ENCODE data around the gene SERPINH1.
A peak's percentile ranks its signal among the peaks of the same experiment; 100 is the strongest.

The SERPINH1 gene
- 7.9 to 22.7 (median 18.1) reads per million in 3 experiments for total RNA-seq

DNA sequence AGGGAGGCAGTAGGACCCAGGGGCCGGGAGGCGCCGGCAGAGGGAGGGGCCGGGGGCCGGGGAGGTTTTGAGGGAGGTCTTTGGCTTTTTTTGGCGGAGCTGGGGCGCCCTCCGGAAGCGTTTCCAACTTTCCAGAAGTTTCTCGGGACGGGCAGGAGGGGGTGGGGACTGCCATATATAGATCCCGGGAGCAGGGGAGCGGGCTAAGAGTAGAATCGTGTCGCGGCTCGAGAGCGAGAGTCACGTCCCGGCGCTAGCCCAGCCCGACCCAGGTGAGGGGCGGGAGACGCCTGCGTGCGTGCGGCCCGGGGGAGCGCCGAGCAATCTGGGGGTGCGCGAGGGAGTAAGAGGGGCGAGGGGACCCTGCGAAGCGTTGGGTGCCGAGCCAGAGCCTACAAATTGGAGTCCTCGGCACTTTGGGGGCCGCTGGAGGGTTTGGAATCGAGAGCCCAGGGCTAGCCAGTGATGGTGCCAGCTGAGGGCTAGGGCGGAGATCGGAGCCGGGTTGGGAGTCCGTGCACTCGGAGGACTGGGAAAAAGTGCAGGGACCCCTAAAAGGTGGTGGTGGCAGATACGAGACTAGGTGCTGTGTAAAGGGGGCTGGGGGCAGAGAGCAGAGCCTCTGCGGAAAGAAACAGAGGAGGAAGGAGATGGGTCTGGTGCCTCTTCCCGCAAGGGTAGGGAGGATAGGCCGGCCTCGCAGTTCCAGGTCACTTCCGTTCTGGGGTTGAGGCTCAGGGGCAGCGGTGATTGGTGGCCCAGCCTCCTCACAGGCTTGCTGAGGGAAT, at the start of gene SERPINH1:
Gene SERPINH1, plus strand, starts transcription at position 206 of the 788 bp plus-strand sequence. CDS start 4,097 bp downstream, outside the sequence.
- peak; percentile 51 for DNase-seq

DNA sequence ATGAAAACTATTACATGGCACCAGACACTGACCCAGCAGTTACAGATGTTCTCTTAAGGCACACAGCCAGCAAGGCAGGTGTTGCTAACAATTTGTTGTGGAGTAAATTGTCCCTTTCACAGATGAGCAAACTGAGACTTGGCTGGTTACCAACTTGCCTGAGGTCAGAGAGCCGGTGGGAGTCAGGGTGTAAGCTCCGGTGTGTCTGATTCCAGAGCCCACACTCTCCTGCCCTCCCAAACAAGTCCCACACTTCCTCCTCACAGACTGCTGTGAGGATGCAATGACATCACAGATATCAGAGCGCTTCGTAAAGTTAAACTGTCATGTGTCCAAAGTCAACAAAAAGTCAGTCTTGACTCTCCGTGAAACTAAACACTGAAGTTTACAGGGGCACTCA, 48.8 kb upstream of the SERPINH1 start:
- DNase-seq = no peak

DNA sequence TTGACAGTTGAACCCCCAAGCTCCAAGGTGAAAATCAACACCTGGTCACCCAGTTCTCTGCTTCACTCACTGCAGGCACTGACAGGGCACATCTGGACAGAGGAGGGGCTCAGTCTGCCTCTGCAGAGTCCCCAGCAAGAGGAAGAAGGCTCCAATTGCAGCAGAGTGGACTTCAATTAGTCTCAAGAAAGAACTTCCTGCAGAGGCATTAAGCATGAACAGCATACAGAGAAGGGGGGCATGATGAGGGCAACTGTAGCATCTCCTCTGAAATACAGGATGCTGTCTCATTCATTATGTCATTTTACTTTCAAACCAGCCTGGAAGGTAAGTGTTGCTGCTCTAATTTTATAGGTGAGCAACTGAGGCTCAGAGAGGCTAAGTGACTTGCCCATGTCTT, 47.5 kb upstream of the SERPINH1 start:
- DNase-seq = no peak

DNA sequence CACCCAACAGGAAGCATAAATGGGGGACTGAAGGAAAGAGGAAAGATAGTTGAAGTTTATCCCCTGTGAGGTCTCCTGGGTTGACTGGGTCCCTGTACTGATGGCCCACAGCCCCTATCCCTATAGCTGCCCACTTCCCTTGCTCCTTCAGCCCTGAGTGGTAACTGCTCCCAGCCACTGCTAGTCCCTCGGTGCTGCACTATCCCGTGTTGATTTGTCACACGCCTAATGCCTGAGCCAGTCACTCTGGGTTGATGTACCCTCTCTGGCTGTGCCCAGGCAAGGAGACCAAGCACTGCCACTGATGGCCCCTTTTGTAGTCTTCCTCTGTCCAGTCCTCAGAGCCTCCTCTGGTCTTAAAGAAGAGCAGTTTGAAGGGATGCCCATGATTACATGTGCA, 45.9 kb upstream of the SERPINH1 start:
- no peak for DNase-seq

DNA sequence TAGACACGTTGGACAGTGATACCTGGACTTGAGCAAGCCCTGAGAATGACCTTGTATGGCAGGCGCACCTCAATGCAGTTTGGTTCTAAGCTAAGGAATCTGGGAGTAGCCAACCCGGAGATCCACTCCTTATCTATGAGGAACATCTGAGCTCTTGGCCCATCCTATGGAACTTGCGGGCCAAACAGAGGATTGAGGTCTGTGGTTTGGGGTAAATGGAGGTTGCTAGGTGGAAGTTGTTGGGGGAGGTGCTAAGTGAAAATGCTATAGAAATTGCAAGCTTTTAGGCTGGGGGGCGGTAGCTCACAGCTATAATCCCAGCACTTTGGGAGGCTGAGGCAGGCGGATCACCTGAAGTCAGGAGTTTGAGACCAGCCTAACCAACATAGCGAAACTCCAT, 45.2 kb upstream of the SERPINH1 start:
- no peak for DNase-seq

DNA sequence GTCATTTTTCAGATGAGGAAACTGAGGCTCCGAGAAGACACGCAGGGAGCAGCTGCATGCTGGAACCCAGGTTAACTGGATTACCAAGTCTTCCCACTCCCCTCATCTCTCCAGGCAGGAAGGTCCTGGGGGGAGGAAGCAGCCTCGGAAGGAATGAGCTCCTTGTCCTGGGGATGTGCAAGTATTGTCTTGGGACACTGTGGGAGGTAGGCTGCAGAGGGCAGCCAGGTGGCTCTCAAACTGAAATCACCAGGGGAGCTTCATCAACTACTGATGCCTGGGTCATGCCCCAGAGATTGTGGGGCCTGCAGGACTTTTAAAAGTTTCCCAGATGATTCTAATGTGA, 43.9 kb upstream of the SERPINH1 start:
- no peak for DNase-seq

DNA sequence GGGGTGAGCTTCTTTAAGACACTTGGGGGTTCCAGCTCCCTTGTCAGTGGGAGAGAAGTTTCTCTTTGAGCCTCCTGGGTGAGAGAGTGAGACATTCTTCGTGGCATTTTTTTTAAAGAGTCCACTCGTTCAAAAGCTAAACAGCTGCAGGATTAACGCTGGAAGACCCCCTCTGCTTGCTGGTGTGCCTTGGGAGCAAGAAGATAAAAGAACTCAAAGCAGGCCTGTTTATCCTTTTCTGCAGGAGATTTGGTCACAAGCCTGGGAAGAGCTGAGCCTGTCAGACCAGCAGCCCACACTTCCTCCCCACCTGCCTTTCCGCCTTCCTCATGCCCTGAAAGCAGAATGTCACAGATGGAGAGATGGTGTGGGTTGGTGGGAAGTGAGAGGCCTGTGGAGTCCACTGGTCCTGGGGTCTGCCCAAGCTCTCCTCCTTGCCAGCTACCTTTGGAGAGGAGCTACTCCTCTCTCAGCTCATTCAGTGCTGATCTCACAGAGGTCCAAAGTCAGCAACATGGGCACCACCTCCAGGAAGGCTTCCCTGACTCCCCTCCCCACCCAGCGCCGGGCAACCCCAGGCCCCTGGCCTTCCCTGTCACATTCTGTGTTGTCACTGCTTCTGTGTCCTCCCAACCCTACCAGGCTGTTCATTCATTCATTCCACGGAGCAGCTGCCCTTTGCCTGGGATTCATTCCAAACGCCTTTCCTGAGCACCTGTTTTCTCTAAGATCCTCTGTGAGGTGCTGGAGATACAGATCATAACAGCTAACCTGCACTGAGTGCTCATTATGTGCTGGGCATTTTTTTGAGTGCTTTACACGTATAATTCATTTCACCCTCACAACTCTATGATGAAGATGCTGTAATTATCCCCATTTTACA, 43.0 kb upstream of the SERPINH1 start:
- no peak for DNase-seq

DNA sequence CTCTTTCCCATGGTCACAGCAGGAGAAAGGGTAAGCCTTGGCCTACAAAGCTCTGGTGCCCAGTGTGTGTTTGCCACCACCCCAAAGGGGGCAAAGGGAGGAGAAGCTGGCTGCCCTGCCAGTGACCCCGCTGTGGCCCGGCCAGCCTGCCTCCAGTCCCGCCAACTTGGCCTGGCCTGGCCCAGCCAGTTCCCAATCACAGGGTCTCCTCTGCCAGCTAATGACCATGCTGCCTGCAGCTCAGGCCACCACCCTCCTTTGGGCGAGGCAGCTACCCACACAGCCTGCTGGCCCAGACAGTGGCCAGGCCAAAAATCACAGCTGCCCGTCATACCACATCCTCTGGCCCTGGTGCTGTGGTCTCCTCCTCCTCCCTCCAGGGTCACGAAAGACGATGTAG, 41.4 kb upstream of the SERPINH1 start:
- no peak for DNase-seq

DNA sequence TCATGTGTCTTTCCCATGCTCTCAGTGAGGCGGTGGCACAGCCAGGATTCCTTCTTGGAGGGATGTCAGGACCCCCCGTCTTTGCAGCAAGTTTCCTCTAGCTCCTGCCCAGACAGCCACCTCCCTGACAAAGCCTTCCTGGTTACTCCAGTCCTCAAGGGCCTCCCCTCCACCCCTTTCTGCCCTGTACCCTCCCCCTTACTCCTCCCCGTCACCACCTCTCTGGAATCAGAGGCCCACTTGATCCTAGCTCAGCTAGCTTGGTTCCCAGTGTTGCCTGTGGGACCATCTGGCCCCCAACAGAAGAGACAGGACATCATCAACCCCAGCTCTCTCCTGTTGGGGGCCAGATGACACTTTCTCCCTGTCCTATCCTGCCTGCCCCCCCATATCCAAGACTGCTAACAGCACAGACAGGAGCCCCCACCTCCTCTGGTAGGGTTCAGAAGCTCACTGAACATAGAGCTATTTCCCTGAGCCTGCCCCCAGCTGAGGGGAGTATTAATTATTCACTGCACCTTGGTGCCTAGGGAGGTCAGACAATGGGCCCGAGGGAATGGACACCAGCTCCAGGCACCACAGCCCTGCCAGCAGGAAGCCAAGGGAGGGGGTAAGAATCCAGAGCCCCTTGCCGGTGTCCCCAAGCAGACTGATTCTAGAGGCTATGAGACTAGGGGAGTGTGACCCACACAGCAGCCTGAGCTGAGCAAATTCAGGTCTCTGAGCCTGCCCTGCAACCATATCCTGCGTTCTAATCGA, 39.6 kb upstream of the SERPINH1 start:
- DNase-seq = no peak

DNA sequence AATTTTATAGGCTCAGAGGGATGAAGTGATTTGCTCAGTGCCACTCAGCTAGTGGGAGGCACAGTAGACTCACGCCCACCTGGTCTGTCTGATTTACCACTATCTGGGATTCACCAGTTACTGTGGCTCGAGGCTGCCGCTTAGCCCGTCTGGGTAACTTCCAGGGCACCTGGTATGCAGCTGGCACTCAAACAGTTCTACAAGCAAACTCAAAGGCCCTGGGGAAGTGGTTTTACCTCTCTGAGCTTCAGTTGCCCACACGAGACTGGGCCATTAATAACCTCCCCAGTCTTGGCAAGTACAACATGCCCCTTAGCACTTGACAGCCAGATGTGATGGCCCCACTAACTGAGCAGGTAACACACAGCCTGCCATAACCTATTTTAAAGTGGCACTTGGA, 38.9 kb upstream of the SERPINH1 start:
- DNase-seq = no peak

DNA sequence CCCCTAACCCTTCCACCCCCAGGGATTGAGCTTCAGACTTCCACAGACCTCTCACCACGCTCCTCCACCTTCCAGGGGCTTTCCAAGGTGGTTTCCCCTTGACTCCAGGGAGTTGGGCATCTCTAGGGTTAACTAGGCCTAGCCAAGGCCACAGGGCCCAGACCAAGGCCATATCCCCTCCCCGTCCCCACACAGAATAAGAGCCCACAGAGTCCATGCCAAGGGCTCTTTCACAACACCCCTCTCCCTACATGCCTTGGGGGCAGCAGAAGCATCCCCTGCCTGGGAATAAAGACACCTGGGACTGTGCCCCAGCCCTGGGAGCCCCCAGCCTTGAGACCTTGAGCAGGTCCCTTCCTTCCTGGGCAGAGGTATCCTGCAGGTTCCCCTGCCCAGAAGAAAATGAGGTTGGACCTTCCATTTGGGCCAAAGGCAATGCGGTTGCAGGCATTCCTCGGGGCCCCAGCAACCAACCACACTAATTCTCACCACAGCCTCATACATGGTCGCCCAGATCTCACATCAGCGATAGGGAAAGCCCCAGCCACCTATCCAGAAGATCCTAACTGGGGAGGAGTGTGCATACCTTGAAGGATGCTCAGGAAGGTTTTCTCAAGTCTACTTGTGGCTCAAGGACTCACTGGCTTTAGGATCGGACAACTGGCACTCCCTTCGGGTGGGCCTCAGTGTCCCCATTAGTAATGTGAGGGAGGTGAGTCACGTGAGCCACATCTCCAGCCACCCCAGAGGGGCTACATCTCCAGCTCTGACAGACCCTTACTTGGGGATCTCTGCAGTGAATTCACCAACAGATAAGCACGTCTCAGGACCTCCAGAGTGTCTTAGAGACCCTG, 38.0 kb upstream of the SERPINH1 start:
- no peak for DNase-seq

DNA sequence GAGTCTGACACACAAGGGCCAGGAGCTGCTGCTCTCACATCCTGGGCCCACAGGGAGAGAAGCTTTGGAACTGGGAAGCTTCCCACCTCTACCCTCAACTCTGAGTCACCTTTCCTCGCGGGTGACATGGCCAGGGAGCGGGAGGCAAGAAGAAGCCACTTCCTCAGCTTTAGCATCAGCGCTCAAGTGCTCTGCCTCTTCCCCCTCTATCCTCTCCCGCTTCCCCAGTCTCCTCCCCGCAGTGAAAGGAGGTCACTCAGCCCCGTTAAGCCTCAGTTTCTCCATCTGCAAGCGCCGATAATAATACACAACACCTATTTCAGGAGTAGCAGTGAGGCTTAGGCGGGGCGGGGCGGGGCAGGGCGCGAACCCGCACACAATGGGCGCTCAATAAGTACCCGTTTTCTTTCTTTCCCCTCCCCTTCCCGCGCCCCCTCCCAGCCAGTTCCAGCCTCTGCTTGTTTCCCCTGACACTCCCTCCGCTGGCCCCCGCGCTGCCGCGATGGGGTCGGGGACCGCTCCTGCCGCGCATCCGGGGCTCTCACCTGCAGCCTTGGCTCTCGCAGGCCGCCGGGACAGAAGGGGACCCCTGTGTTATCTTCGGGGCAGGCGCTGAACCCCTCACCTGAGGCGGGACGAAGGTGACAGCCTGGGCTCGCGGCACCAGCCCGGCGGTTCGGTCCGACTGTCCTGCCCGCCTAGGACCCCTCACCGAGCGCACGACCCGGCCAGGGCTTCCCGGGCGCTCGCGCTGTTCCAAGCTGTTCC, 37.2 kb upstream of the SERPINH1 start:
- DNase-seq = no peak

DNA sequence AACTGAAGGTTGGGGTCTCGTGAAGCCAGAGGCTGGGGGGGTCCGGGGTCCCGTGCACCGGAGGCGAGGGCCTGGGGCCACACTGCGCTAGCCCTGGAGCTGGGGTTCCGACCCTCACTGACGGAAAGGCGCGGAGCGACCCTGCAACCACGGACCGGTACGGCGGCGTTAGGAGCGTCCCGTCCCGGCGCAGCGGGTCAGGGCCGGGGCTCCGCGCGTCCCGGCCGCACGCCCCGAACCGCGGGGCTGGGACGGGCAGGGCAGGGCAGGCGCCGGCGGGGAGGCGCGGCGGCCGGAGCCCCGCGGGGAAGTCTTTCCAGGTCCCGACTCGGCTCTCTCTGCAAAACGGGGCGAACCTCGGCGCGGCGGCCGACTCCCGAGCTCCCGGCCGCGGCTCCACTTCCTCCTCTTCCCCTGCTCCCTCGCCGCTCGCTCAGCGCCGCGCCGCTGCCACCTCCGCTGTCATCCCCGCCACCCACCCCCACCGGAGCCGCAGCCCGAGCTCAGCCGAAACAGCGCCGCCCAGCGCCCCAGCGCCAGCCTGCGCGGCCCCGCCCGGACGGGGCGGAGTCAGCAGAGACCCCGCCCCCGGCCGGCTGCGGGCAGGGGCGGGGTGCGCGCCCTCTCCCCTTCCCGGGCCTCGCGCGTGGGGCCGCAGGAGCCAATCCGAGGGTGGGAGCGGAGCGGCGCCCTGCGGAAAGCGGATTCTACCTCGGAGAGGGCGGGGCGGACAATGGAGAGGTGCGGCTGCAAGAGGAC, 36.4 kb upstream of the SERPINH1 start, which contains the start of gene GDPD5:
Gene GDPD5, minus strand, starts transcription at position 509 of the 759 bp plus-strand sequence. CDS start 48,206 bp downstream, outside the sequence.
- peak; percentile 91 for DNase-seq

DNA sequence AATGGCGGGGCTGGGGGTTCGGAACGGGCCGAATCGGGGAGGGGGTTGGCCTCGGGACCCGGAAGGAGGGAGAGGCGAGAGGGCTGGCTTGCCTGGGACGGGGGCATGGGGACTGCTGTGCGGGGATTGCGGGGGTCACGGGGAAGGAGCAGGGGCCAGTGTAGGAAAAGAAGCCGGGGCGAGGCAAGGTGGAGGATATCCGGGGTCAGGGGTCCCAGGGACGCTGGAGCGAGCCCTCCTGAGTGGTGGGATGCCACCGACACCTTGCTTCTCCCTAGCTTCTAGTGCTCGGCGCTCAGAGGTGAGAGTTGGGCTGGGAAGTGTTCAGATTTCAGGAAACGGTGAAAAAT, 35.9 kb upstream of the SERPINH1 start:
- DNase-seq = no peak

DNA sequence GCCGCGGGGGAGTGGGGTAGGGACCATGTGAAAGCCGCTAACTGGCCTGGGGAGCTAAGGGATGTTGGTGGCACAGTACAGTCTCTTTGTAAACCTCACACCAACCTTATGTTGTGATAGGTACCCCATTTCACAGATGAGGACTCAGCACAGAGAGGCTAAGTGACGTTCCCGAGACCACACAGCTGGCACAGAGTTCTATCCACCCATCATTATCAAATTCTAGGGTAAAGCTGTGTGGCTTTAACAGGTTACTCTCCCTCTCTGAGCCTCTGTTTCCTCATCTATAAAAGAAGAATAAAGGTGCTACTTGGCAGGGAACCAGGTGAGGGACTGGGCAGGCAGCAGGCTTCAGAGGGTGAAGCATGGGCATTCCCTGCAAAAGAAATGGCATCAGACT, 34.9 kb upstream of the SERPINH1 start:
- no peak for DNase-seq

DNA sequence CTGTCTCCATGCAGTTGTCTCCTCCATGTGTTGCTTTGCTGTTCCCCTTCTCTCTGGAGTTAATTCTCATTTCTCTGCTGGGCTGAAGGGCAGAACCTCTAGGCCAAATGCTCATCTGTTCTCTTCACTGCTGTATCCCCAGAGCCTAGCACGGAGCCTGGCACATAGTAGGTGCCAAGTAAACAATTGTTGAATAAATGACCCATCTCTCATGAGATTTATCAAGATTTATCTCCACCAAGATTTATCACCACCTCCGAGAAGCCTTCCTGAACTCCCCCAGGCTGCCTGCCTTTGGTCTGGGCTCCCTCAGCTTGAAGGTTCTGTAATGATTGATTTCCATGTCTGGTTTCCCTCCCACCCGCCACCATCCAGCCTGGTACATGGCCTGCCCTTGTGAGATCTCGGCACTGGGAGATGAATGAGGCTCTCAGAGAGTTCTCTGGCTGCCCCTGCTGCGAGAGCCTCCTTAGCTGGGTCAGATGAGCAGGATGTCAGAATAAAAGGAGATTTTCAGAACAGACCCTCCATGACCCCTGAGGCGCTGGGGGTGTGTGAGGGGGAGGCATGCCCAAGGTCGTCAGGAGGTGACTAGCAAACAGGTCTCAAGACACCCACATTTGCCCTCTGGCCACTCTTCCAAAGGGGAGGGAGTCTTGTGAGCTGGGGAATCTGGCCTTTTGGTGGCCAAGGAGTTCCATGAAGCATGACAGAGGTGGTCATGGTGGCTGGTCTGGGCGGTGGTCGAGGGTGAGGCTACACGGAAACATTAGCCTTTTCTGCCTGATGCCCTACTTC, 33.9 kb upstream of the SERPINH1 start:
- no peak for DNase-seq

DNA sequence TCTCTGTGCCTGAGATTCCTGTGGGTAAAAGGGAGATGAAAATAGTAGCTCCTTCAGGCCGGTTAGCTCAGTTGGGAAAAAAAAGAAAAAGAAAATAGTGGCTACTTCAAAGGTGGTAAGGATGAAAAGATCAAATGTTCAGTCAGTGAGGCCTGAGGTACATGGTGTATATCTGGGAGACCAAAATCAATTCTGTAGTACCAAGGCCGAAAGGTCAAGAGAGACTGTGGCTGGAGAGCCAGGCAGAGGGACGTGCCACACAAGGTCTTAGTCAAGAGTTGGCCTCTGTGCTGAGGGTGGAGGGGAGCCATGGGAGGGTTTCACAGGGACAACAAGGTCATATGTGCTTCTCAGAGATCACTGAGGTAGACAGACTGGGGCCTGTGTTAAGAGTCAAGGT, 31.5 kb upstream of the SERPINH1 start:
- DNase-seq = no peak

DNA sequence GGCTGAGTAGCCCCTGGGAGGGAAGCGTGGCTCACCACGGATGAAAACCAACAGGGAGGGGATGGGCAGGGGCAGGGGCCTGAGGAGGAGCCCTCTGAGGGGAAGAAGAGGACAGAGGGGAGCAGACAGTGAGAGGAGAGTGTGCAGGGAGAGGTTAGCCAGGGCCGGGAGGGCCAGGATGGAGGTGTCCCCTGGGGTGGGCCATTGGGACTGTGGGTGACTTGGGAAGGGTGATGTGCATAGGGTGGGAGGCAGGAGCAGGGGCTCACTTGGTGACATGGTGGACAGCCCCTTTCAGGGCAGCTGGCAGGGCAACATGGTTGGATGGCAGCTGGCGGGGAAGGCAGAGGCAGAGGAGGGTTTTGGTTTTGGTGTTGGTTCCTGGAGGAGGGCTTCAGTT, 30.7 kb upstream of the SERPINH1 start:
- DNase-seq = no peak

DNA sequence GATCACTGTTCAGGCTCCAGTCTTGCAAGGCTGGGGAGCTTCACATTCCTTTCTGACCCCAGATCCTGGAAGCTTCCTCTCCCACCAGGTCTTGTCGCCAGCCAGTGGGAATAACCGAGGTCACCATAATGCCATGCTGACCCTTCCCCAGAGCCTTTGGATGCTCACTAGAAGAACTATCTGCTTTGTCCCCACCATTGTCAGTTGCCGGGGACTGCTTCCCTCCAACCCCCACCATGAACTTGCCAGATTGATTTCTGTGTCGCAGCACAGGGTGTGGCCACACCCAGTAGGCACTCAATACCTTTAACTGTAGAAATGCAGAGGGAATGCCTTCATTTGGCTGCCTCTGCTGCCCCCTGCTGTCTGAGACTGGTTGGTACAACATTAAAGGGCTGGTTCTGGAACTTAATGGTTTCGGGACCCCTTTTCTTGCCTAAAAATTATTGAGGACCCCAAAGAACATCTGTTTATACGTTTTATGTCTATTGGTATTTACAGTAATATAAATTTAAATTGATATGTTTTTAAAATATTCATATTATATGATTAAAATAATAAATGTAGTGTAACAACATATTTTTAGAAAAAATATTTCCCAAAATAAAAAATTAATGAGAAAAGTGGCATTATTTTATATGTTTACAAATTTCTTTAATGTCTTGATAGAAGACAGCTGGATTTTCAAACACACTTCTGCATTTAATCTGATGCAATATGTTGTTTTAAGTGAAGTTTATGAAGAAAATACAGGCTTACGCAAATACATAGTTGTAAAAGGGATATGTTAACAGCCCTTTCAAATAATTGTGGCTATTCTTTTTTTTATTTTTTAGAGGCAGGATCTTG, 29.6 kb upstream of the SERPINH1 start:
- DNase-seq = peak; percentile 76
